HG03060 (cell line): ENCODE results near the gene ID2.

Source experiments
- ATAC-seq: cut with Tn5 transposase; IDR thresholded peaks from one replicate; pipeline ENCODE4 v1.9.1; 2021; ENCODE audit warnings: low read depth, moderate number of reproducible peaks; ENCODE audit not compliant: unreplicated experiment

ID2 gene

DNA sequence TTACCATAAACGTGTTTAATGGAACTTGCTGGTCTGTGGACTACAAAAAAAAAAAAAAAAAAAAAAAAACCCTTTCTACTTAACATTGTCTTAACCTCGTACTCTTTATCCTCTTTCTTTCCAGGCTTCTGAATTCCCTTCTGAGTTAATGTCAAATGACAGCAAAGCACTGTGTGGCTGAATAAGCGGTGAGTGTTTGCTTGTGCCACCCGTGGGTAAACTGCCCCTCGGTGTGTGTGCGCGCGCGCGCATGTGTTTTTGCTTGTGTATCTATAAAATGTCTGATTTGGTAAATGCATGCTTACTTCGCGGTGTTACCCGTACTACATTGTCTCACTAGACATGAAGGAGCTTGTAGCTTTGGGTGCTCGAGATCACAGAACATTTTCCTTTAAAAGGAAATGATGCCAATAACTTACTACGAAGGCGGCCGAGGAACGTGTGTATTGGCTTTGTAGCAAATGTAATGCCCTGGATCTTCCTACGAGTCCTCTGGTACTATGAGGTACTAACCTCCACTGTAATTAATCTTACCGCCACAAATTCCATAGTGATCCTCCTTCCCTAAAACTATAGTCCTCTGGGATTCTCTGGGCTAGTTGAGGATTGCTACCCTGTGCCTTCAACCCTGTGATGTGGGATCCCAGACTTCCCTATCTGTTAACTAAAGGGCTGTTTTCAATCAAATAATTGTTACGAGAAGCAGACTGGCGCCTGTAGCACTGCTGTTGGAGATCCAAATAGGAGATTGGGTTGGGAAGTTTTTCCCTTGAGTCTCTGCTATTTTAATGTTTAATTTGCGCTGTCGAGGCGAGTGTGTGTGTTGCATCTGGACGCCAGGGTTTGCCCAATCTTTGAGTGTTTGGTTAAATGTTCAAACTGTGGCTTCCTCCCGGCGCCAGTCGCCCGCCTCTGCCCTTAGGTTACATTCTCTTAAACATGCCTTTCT lies 1.1 kb downstream of the ID2 start:
- ATAC-seq: no peak

DNA sequence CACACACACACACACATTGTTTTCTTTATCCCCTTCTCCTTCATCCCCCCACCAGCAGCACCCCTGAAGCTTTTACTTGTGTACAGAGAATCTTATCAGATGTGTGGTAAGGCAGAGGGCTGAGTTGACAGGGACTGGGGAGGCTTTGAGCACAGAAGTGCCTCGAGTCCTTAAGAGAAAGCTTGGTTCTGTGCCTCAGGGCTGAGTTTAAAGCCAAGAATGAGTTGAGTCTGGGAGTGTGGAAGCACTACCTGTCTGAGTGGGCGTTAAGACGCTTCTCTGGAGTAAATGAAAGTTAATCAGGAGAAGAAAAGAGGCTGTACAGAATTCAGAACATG lies 2.7 kb downstream of the ID2 start:
- no peak for ATAC-seq

DNA sequence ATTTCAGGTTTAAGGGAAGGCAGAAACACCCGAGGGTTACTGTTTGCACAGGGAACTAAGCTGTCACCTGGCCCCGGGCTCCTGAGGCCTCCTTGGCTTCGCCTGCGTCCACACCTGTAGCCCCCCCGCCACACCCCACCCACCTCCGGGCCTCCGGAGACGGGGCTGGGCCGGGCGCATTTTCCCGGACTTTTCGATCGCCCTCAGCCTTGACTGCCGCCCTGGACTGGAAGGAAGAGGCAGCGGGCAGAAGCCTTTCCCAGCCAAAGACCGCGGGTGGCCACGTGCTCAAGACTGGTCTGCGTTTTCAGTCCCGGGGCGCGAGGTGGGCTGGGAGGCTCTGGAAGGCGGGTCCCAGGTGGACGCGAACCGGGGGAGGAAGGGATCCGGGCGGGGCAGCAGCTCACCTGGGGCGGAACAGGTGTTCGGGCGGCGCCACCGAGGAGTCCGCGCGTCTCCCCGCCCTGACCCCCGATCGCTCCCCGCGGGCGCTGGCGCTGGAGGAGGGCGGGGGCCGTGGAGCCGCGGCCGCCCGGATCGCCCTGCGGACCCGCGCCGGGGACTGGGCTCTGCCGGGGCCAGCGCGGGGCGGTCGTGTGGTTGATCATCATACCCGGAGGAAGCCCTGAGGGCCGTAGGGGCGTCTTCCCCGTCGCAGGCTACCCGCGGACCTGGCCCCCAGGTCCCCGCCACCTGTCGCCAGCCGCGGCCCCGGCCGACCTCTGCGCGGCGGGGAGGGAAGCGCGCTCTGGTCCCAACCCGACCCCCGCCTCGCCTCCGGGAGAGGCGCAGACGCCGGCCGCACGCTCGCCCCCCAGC lies 3.2 kb downstream of the ID2 start:
- no peak for ATAC-seq

GRCh38 chr2:8685697-8686358 lies 4.0 kb downstream of the ID2 start:
- no peak for ATAC-seq

DNA sequence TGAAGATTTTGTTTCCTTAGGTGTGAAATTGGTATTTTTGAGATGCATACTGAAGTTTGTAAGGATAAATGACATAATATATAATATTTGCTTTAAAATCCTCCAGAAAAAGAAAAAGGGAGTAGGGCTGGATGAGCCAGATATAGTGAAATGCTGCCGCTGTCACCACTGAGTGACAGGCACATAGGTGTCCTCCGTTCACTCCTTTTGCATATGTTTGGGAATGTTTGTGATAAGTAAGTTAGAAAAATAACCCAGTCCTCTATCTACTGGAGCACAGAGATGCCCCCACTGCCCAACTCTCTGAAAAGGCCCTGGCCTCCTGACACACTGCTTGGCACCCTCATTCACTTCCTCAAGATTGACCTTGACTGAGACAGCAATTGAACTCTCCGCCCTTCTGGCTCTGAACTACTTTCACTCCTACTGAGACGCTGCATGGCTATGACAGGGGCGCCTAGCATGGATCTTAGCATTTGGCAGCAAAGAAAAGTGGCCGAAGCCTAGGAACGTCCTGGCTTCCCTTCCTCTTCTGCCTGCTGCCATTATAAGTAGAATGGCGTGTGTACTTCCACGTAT lies 10.1 kb downstream of the ID2 start:
- no peak for ATAC-seq

GRCh38 chr2:8692783-8693156 lies 10.9 kb downstream of the ID2 start:
- no peak for ATAC-seq

DNA sequence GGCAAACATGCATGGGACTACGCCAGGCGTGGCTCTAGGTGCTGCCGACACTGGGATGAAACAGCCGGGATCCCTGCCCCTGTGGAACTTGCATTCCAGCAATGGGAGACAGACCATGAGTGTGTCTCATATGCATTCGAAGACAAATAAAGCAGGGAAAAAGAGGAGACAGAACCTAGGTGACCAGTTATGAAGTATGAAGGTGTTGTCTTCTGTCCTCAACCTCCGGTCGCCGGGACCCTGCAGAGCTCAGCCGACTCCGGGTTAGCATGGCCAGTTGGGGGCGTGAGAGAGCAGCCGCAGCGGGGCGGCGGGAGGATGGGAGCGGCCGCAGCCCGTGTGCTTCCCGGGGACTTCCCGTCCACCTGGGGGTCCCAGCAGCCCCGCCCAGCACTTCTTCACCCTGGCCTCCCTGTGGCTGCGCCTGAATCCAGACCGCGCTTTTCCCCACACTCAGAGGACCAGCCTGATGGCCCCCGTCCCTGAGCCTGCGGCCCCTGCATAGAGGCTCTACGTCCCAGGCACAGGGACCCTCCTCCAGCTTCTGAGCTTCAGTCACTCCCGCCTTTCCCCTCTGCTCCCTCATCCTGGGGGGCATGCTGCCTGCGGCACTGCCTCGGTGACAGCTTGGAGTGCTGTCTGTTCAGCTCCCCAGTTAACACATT lies 11.4 kb downstream of the ID2 start:
- ATAC-seq: no peak

DNA sequence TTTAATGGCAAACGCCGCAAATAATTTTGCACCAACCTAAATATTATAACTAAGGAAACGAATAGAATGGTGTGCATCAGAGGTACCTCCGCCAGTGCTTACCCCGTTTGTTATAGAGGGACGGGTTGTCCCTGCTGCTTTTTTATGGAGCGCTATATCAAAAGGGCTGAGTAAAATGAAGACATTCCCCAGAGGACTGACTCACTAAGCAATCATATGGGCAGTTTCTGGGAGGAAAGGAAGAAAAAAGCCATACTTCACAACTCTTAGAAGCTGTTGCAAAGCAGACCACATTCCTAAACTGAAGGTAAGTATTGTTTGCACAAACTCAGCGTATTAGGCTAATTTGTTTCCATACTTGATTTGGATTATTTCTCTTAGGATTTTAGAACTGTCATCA lies 12.9 kb downstream of the ID2 start:
- no peak for ATAC-seq

DNA sequence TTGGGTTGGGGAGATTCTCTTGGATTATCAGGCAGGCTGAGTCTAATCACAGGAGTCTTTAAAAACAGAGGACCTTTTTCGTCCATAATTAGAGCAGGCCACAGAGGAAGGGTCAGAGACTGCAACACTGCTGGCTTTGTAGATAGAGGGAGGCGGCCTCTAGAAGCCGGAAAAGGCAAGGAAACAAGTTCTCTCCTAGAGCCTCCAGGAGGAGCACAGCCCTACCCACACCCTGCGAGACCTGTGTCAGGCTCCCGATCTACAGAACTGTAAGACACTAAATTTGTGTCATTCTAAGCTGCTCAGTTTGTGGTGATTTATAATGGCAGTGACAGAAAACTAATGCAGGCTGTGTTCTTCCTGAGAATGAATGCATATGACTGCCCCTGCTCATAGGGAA lies 15.3 kb downstream of the ID2 start:
- ATAC-seq: no peak

GRCh38 chr2:8699839-8700238 lies 18.0 kb downstream of the ID2 start:
- no peak for ATAC-seq

DNA sequence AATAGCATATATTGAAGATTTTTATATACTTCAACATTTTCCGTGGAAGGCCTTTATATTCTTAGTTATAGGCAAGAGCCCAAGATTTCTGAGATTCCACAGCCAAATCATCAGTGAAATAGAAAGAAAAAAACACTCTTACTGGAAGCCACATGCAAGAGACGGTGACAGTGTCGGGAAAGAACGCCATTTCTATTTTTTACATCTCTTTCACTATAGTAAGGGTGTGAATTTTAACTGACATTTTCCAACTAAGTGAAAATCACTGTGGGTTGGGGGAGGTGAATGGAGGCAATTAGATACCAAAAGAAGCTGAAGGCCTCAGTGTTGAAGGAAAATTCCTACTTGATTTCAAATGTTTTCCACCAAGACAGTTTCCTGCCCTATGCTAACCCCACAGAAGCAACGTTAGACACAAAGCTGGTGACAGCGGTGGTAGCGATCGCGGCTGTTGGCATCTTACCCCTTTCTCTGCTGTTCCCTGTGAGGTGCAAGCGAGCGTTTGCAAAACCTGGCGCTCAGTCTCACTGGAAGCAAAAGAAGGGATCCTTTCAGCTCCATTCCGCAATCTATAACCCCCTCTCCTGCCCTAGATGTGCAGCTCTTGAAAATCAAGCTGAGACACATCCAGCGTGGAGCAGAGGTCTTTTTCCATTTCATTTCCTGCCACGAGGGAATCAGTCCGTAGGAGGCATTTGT lies 20.0 kb downstream of the ID2 start:
- ATAC-seq: no peak

DNA sequence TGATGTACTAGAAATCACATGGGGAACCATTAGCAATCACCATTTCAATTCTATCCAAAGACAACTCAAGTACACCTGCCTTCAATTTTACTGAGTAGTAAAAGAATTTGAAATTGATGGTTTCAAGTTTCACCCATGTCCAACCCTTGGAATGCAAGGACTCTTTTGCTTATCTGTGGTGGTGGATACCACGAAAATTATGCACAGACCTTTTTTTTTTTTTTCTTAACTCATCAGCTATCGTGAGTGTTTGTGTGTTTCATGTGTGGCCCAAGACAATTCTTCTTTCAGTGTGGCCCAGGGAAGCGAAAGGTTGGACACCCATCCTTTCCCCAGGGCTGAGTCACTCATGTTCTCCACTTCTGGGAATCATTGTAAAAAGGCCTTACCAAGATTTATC lies 23.1 kb downstream of the ID2 start:
- no peak for ATAC-seq

- ATAC-seq: no peak
Measured at GRCh38 chr2:8709611-8710010, 27.8 kb downstream of the ID2 start.

DNA sequence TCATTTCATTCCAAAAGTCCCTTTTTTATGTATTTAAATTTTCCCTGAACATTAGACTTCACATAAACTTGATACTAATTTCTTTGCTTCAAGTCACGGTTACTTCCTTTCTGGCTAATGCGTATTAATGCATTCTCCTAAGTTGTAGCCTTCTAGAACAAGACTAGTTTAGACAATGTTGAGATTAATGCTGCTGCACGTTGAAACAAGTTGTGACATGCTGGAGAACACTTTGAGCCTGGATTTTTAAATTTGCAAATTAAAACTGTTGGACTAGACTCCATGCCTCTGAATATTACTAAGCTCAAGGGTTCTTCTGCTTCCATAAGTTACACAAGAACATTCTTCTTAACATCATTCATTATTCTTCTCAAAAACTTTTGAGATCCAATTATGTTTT lies 29.1 kb downstream of the ID2 start:
- ATAC-seq: no peak

DNA sequence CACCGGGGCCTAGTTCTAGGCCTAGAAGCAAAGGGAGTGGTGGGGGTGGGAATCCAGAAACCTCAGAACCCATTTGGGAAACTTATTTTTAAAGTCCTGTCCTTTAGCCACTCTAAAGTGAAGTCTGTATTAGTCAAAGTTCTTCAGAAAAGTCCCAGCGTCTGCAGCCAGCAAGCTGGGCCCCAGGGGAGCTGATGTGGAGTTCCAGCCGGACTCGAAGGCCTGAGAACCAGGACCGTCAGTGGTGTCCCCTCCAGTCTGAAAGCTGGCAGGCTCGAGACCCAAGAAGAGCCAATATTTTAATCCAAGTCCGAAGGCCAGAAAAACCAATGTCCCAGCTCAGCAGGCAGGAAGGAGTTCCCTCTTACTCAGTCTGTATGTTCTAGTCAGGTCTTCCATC lies 32.4 kb downstream of the ID2 start:
- no peak for ATAC-seq

DNA sequence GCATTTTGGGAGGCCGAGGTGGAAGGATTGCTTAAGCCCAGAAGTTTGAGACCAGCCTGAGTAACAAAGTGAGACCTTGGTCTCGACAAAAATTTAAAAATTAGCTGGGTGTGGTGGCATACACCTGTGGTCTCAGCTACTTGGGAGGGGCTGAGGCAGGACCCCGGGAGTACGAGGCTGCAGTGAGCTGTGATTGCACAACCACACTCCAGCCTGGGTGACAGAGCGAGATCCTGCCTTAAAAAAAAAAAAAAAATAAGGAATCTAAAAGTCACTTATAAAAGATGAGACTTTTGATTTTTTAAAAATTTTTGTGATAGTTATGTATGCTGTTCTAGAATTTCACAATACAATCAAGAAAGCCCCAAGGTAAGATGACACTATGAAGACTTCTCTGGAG lies 33.1 kb downstream of the ID2 start:
- no peak for ATAC-seq

DNA sequence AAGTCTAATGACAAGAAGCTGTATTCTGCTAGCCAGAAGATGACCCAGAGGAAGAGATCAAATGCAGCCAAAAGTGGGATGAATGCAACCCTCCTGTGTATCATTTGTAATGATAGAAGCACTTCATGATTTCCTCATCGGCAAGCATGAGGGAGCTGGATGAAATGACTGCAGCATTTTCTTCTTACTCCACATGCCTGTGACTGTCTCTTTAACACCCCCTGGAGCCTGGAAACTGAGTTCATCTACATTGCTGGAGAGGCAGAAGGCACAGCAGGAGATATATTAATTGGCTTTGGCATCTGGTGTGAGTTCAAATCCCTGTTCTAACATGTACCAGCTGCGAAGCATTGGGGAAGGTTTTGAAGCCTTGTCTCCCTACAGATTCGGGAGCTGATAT lies 37.7 kb downstream of the ID2 start:
- no peak for ATAC-seq

DNA sequence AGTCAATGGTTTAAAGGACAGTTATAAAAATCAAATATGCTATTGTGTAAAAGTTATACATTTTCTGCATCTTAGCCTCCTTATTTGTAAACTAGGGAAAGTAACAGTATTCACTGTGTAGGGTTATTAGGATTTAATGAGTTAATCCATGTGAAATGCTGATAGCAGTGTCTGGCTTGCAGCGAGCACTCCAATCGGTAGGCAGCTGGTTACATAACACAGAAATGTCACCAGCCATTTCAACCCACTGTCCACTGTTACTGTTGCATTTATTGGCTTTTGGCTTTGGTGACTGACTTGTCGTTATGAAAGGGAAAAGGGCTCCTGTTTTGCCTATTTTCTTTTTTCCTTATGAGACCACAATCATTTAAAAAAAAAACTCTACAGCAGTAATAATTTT lies 38.9 kb downstream of the ID2 start:
- no peak for ATAC-seq

GRCh38 chr2:8721410-8721809 lies 39.6 kb downstream of the ID2 start:
- no peak for ATAC-seq

DNA sequence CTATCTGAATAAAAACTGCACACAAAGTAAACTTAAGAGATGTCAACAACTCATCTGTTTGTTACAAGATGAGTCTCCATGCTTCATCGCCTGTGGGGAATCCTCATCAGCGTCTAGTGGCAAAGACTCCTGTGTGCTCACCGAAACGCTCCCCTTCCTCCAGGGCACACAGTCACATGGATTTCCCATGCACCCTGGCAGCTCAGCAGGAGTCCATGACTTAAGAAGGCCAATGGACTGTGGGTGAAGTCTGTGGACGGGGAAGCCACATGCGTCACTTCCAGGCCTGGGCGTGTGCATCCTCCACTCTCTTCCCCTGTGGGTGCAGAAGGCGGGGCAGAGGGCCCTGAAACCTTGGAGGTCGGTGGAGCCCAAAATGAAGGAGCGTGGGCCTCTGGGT lies 41.1 kb downstream of the ID2 start:
- ATAC-seq: no peak
